ENCODE results near the gene SETD7.

Gene SETD7

GRCh38 chr4:139568206-139568955, 12.4 kb upstream of the SETD7 start:
- DNase-seq: no peak

- DNase-seq: no peak
These were observed 11.3 kb upstream of the SETD7 start for GRCh38 chr4:139567159-139567870.

DNA sequence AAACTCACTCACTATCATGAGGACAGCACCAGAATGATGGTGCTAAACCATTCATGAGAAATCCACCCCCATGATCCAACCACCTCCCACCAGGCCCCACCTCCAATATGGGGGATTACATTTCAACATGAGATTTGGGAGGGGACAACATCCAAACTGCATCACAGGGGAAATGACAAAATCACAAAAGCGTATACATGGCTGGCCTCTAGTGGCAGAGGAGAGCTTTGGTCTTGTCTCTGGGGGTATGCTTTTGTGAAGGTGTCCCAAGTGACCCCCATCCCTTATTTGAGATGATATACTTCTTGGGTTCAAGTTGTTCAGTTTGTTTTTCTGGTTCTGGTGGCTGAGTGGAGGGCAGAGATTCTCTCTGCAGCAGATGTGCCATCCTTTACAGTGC, 8.5 kb upstream of the SETD7 start:
- DNase-seq: no peak

DNA sequence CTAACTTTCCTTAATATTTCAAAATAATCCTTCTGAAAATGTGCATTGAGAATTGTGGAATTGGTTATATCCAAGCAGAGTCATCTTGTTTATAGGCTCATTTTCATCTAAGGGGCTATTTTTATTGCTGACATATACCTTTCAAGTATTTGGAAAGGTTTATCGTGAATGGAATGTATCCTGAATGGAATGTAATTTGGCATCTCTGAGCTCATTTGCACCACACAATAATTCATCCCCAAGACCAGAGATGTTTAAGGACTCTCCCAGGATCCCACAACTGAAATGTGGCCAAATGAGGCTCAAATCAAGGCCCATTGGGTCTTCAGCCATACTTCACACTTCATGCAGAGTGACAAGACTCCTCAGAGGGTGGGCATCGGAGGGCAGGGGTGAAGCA, 7.5 kb upstream of the SETD7 start:
- DNase-seq: no peak

DNA sequence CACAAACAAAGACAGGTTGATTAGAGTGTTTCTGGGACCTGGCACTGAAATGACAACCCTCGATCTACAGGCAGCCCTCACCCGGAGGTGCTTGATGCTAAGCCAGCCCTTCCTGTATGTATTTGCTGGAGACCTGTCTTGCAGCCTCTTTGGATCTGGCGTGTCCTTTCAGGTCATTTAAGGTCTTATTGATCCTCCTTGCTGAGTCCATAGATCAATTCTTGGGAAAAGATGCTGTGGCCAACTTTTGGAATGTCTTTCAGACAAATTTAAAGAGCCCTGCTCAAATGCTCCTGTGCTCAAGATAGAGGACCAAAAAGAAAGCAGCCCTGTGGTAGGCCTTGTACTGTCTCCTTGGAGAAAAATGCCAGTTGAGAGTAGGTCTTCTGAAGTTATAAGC, 6.8 kb upstream of the SETD7 start:
- no peak for DNase-seq

- DNase-seq: no peak
These were observed 6.2 kb upstream of the SETD7 start for GRCh38 chr4:139562067-139562684.

DNA sequence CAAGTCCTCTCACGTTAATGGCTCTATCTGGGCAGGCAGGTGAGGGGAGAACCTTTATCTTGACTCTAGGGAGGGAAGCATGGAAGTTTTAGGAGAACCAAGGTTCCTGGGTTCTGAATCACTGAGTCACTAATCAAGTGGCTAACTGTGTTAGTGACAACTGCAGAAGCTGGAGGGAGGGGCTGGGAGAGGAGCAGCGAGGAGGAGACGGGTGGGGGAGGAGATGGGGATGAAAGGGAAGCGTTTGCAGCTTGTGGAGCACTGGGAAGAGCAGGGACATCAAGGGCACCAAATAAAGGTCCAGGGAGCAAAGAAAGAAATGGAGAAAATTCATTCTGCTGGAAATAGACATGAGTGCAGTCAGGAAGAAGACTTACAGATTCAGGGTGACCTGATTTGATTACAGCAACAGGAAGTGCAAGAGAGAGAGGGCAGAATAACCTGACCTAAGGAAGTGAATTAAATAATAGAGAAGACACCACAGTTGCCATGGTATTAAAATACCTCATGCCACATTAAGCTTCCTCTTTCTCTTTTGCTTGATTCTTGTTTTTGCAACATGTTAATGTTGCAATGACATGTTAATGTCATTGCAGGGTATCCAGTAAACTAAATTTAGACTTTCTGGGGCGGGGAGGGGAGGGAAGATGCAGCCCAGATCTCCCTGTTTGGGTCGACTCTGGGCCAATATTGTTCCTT, 4.5 kb upstream of the SETD7 start:
- DNase-seq: no peak

- DNase-seq: no peak
These were observed 3.7 kb upstream of the SETD7 start for GRCh38 chr4:139559687-139560086.

- no peak for DNase-seq
These were observed 3.1 kb upstream of the SETD7 start for GRCh38 chr4:139559089-139559479.

DNA sequence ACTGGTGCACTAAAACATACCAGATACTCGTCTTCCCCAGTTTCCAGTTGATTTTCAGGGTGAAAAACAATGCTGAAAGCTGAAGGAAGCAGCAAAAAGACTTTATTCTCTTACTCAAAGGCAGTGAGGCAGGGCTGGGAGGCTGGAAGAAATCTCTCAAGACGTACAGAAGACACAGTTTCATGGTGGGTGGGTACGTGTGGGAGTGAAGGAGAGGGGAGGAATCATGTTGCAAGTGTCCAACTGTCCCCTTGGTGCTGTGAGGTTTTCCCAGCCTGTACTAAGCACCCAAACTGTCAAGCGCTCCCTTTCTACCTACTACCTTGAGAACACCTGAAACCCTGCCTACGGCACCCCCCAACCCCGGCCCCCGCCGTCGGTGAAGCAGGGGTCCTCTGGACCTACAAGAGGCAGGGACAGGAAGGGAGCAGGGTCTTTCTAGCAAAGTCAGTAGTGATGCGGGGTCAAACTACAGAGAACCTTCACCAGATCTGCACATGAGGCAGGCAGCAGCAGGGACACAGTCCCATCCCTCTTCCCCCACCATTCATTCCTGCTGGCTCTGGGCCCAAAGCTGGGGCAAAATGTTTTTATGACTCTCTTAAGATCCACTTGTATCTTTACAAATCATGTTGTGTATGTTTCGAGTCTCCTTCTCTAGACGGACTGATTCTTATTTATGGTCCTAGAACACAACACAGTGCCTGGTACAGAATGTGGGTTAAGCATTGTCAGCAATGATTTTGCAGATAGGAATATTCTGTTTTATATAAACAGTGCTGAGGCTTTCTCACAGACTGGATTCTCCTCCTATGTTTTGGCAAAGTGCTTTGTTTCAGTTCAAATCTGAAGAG, 2.4 kb upstream of the SETD7 start:
- no peak for DNase-seq

DNA sequence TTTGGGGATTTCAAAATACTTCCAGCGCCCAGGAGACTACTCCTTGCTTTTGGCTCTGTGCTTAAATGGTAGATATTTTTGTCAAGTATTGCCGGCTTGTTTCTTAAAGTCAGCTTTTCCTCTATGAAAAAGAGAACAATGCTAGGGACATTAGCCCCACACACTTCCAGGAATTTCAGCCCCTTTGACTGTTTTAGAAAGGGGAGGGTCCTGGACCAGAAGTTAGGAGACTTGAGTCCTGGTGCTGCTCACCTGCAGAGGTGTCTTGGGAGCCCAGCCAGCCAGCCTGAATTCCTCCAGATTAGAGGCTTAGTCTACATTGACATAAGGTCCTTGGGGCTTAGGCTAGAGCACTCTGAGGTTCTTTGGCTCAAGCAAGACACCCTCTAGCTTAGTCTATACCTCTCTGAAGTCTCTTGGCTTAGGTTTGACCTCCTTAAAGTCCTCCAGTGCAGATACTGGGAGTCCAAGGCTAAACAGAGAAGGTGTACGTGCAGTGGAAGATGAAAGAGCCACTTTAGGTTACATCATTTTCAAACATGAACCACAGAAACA, 1.6 kb upstream of the SETD7 start:
- DNase-seq: no peak

GRCh38 chr4:139556724-139557555, 921 bp upstream of the SETD7 start:
- peak; percentile 51 for DNase-seq

DNA sequence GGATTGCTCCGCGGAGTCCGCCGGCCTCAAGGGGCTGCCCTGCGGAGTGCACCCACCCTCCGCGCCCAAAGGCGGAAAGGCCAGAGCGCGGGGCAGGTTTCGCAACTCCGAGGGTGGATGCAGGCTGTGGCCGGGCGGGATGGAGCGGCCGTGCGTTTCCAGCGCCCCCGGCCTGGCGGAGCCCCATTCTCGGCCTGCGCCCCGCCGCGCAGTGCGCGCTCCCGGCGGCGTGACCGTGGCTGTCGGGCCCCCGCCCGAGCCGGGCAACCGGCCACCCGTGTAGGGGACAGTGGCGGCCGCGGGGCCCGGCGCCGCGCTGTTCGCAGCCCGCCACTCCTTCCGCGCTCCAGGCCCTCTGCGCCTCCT, 331 bp downstream of the SETD7 start:
- DNase-seq: no peak

DNA sequence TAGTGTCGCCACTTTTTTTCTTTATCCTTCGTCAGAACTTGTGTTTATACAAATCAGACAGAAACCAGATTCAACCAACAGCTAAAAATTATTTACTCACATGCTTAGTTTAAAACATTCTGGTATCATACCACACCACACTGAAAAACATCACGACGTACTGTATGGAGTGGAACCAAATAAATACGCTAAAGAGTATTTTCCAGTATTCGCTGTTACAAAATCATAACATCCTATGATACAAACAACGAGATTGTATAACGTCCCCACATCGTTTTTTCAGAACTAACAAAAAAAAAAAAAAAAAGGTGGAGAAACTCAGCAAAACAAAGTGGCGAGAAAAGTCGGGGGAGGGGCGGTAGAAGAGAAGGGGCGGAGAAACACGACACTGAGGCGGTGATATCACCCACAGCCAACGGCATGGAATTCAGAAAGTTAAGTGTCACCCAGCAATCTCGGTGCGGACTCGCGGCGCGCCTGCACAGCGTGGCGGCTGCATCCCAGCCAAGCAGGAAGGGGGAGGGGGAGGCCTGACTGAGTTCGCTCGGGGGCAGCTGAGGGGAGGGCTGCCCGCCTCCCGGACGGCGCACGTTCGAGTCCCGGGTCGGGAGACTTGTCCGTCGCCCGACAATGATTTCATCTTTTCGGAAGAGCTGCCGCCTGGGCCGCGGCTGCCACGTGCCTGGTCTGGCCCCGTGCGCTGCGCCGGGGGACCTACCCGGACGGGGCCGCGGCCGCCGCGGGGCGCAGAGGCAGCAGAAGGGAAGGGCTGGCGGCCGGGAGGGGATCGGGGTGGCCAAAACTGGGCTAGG, 920 bp downstream of the SETD7 start:
- peak; percentile 83 for DNase-seq

GRCh38 chr4:139554642-139554892, 1.5 kb downstream of the SETD7 start:
- no peak for DNase-seq

GRCh38 chr4:139553751-139554641, 2.0 kb downstream of the SETD7 start:
- DNase-seq: no peak

- DNase-seq: no peak
These were observed 3.3 kb downstream of the SETD7 start for GRCh38 chr4:139552517-139553307.

DNA sequence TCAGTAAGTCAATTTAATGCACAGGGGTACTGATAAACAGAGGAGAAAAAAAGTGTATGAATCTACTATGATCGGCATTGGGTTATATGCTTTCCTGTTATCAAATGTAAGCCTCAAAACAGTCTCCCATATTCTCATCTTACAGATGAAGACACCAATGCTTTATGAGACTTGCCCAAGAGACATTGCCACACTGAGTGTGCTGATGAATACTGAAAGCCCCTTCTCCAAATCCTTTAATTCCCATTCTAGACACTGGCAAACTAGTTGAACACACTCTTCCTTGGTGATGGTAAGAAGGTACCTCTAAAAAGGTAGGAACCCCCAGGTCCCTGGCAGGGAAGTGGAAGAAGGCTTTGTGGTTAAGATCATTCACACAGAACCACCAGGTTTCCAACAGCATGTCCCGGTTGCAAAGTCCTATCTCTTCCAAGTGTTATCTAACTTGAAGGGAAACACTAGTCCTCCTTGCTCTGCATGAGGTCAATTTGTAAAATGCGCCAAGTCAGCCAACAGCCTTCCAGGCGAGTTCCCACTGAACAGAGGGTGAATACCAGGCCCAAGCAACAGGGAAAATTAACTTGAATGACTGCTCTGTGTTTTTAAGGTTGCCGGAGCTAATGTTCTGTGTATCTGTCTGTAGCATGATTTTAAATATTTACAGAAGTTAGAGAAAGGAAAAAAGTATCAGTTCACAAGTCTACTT, 5.1 kb downstream of the SETD7 start:
- no peak for DNase-seq
